Loucy (cell line): ENCODE results near the gene ZNF469.

Experiments used
- H2AFZ ChIP-seq: fragments of 200-600 bp; sonication (generic); 2 replicates; pipeline ENCODE4 v1.6.0; 2016; ENCODE audit warnings: antibody characterized with exemption, mild to moderate bottlenecking, low read length, moderate library complexity
- H3F3A ChIP-seq: fragments of 200-600 bp; 2 replicates; pipeline ENCODE4 v1.6.0; 2016; ENCODE audit warnings: antibody characterized with exemption, low read depth, mild to moderate bottlenecking
- H3K27me3 ChIP-seq: fragments of 200-600 bp; sonication (generic); 2 replicates; pipeline ENCODE4 v1.6.1; 2014; ENCODE audit warnings: low read length, mild to moderate bottlenecking; ENCODE audit not compliant: insufficient read depth, poor library complexity, severe bottlenecking
- H3K36me3 ChIP-seq: fragments of 200-600 bp; sonication (generic); 2 replicates; pipeline ENCODE4 v1.6.1; 2016; ENCODE audit warnings: low read length; ENCODE audit not compliant: insufficient read depth
- H3K4me1 ChIP-seq: fragments of 200-600 bp; sonication (generic); 2 replicates; pipeline ENCODE4 v1.5.1; 2014; ENCODE audit warnings: low read length, mild to moderate bottlenecking; ENCODE audit not compliant: insufficient read depth, poor library complexity, severe bottlenecking
- H3K4me2 ChIP-seq: fragments of 200-600 bp; sonication (generic); 2 replicates; pipeline ENCODE4 v1.6.0; 2014; ENCODE audit warnings: antibody characterized with exemption, low read length, low read depth, mild to moderate bottlenecking; ENCODE audit not compliant: poor library complexity, severe bottlenecking
- H3K4me3 ChIP-seq: fragments of 200-600 bp; sonication (generic); 2 replicates; pipeline ENCODE4 v1.5.1; 2014; ENCODE audit warnings: low read length, mild to moderate bottlenecking, mixed read lengths; ENCODE audit not compliant: poor library complexity, severe bottlenecking
- H3K79me2 ChIP-seq: fragments of 200-600 bp; sonication (generic); 2 replicates; pipeline ENCODE4 v1.6.1; 2014; ENCODE audit warnings: low read length; ENCODE audit not compliant: insufficient read depth
- H3K9ac ChIP-seq: fragments of 200-600 bp; sonication (generic); 2 replicates; pipeline ENCODE4 v1.6.0; 2014; ENCODE audit warnings: mild to moderate bottlenecking, low read depth, low read length, moderate library complexity; ENCODE audit not compliant: poor library complexity, severe bottlenecking
- H3K9me2 ChIP-seq: fragments of 200-600 bp; sonication (generic); replicated peaks from 2 replicates; pipeline ENCODE4 v1.6.1; 2016; ENCODE audit warnings: low read depth, low read length, mixed read lengths
- H3K9me3 ChIP-seq: fragments of 200-600 bp; sonication (generic); 2 replicates; pipeline ENCODE4 v1.6.1; 2014; ENCODE audit warnings: mild to moderate bottlenecking, antibody characterized with exemption, low read length, low read depth; ENCODE audit not compliant: insufficient read depth
- H4K20me1 ChIP-seq: fragments of 200-600 bp; sonication (generic); 2 replicates; pipeline ENCODE4 v1.6.0; 2014; ENCODE audit warnings: antibody characterized with exemption, low read length, mild to moderate bottlenecking; ENCODE audit not compliant: insufficient read depth, poor library complexity, severe bottlenecking
- CTCF ChIP-seq: fragments of 200-600 bp; sonication (generic); conservative IDR thresholded peaks from 2 replicates; pipeline ENCODE4 v1.5.1; 2014; ENCODE audit warnings: mild to moderate bottlenecking, antibody characterized with exemption, low read length
- EZH2phosphoT487 ChIP-seq: fragments of 200-600 bp; IDR thresholded peaks from 2 replicates; pipeline ENCODE4 v1.6.1; 2018; ENCODE audit warnings: antibody characterized with exemption, mild to moderate bottlenecking, moderate library complexity, borderline replicate concordance

Gene ZNF469

GRCh38 chr16:88393034-88393433, 10.3 kb downstream of the ZNF469 start:
- Histone ChIP-seq H3K27me3 (no peaks in the 10 kb centered on the region), H3K4me1 (no peaks in the 10 kb centered on the region), H3K4me3 (no peak overlapping the region), H3K36me3 (no peaks in the 10 kb centered on the region), H3K9me3 (no peaks in the 10 kb centered on the region), H4K20me1 (no peaks in the 10 kb centered on the region), H3F3A (no peaks in the 10 kb centered on the region), H3K79me2 (no peaks in the 10 kb centered on the region), H3K9ac (no peak overlapping the region), H3K9me2 (no peaks in the 10 kb centered on the region), H3K4me2 (no peak overlapping the region), H2AFZ (no peak overlapping the region)
- TF ChIP-seq CTCF = no peak
- TF ChIP-seq EZH2phosphoT487 = no peak

- Histone ChIP-seq H3K9me3 (no peaks in the 10 kb centered on the region), H3F3A (no peaks in the 10 kb centered on the region), H3K4me2 (no peak overlapping the region), H3K4me1 (no peaks in the 10 kb centered on the region), H3K79me2 (no peaks in the 10 kb centered on the region), H3K9me2 (no peaks in the 10 kb centered on the region), H3K36me3 (no peaks in the 10 kb centered on the region), H3K27me3 (no peaks in the 10 kb centered on the region), H4K20me1 (no peaks in the 10 kb centered on the region), H3K9ac (no peak overlapping the region), H3K4me3 (no peak overlapping the region), H2AFZ (no peak overlapping the region)
- TF ChIP-seq EZH2phosphoT487 (no peak), CTCF (no peak)
Measured at GRCh38 chr16:88393571-88393970, 10.8 kb downstream of the ZNF469 start.

- Histone ChIP-seq H3K9me3 (no peaks in the 10 kb centered on the region), H3K9me2 (no peaks in the 10 kb centered on the region), H3K79me2 (no peaks in the 10 kb centered on the region), H2AFZ (no peak overlapping the region), H3F3A (no peaks in the 10 kb centered on the region), H3K4me2 (no peak overlapping the region), H3K4me3 (no peak overlapping the region), H3K9ac (no peak overlapping the region), H3K4me1 (no peaks in the 10 kb centered on the region), H4K20me1 (no peaks in the 10 kb centered on the region), H3K27me3 (no peaks in the 10 kb centered on the region), H3K36me3 (no peaks in the 10 kb centered on the region)
- TF ChIP-seq CTCF = no peak
- TF ChIP-seq EZH2phosphoT487 = no peak
Measured at GRCh38 chr16:88394426-88394825, 11.7 kb downstream of the ZNF469 start.
